Measurements from ENCODE around the gene CCR5. TPM values are rescaled to one million over a fixed set of nuclear protein-coding genes. Genes with fewer than 3 reads are reported as not detected.

Gene CCR5
- total and polyA plus RNA-seq, 2 of the 13 experiments (the other 11 are each of a cell fraction or from before 2014, with no cell fraction given) = not detected

GRCh38 chr3:46411271-46411670, 40.5 kb downstream of the CCR5 start:
- 75% methylated on average over 2 of the region's 2 CpGs for WGBS (ENCODE audit: low lambda C conversion rate)
- Histone ChIP-seq H3K9ac (ENCODE audit: insufficient read depth, low read depth, low read length) (no peak overlapping the region), H3K79me2 (ENCODE audit: insufficient read depth, low read length) (no peaks in the 10 kb centered on the region), H3K36me3 (replicated peaks in 1 of 2; ENCODE audit: control insufficient read depth in 1 of 2, insufficient read depth in 2 of 2, low read length in 2 of 2) (no peaks in the 10 kb centered on the region), H3K4me1 (ENCODE audit: insufficient read depth, low read length) (no peaks in the 10 kb centered on the region), H4K20me1 (ENCODE audit: insufficient read depth, low read length) (no peaks in the 10 kb centered on the region), H3K9me3 (ENCODE audit: low read length) (no peaks in the 10 kb centered on the region), H3K27ac (ENCODE audit: extremely low read length, insufficient read depth, low read length) (no peak overlapping the region), H3K4me3 (replicated peaks in 1 of 3; ENCODE audit: insufficient read depth in 1 of 3, low read depth in 2 of 3, low read length in 3 of 3) (no peak overlapping the region), H3K4me2 (ENCODE audit: low read depth, low read length) (no peak overlapping the region), H3K27me3 (ENCODE audit: control insufficient read depth in 1 of 2, insufficient read depth in 2 of 2, low read length in 2 of 2) (peaks cover 4% of the 10 kb centered on the region in 2 experiments; a peak in 2 of 5 replicates), H2AFZ (ENCODE audit: low read length) (no peak overlapping the region)
- DNase-seq (ENCODE audit: low spot score) = no peak
- FAIRE-seq = no peak
- intact Hi-C loops (cut with micrococcal nuclease; ENCODE audit: unreplicated experiment) = no loop called here
- POLR2A ChIA-PET = no interaction called here
- in situ Hi-C loops (cut with HindIII; ENCODE audit: extremely low pct_ligation_motif_present, low pct_unique_long_range_greater_than_20kb) = no loop called here
- TF ChIP-seq CTCF (CRISPR knock-in tag; IDR thresholded peaks at IDR 0.05) (no peak), NR1H2 (CRISPR knock-in tag; IDR thresholded peaks at IDR 0.05; ENCODE audit: borderline replicate concordance, low read depth) (no peak), PAWR (CRISPR knock-in tag; IDR thresholded peaks at IDR 0.05; ENCODE audit: borderline replicate concordance) (no peak), ZBTB39 (CRISPR knock-in tag; IDR thresholded peaks at IDR 0.05) (no peak), MTA3 (CRISPR knock-in tag; IDR thresholded peaks at IDR 0.05) (no peak), KDM5B (CRISPR knock-in tag; IDR thresholded peaks at IDR 0.05; ENCODE audit: borderline replicate concordance) (no peak), ZBTB42 (CRISPR knock-in tag; IDR thresholded peaks at IDR 0.05) (no peak), ZFY (CRISPR knock-in tag; IDR thresholded peaks at IDR 0.05) (no peak), TCF7 (IDR thresholded peaks at IDR 0.05; ENCODE audit: low read depth) (no peak), ZNF639 (CRISPR knock-in tag; conservative IDR thresholded peaks at IDR 0.05) (no peak), ZNF556 (CRISPR knock-in tag; IDR thresholded peaks at IDR 0.05; ENCODE audit: borderline replicate concordance) (no peak)
- BruUV-seq (replicated peaks) = no TSS peak
- CTCF ChIA-PET (ENCODE audit: low intra/inter-chr PET ratio, low total read pairs) = no interaction called here
- ATAC-seq = no peak
